ENCODE results near the gene ASMTL.
"Not testable (repeated sequence)": the region's sequence is repeated elsewhere in the genome, so short reads cannot be mapped to it uniquely, and the experiment has no call there.

The ASMTL gene

DNA sequence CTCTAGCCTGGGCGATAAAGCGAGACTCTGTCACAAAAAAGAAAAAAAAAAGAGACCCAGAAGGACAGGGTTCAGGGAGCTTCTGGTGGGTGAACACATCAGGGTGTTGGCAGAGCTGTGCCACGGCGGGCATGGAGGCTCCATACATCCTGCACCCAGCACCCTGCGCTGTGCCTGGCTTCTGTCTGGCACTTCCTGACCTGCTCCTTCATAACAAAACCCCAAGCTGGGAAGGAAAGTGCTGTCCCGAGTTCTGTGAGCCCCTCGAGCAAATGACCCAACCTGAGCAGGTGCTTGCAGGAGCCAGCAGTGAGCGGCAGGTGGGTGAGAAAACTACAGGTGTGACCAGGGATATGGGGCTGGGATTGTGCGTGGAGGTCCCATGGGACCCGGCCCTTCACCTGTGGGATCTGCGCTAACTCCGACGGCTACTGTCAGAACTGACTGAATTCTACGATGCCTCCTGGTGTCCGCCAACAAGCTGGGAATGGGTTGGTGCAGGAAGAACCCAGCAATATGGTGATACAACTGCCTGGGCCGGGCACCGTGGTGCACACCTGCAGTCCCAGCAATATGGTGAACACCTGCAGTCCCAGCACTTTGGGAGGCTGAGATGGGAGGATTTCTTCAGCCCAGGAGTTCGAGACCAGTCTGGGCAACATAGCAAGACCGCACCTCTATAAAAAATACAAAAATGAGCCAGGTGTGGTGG lies 18.9 kb downstream of the ASMTL start:
- DNase-seq (ENCODE audit: low read depth in 2 of 2): no peak

DNA sequence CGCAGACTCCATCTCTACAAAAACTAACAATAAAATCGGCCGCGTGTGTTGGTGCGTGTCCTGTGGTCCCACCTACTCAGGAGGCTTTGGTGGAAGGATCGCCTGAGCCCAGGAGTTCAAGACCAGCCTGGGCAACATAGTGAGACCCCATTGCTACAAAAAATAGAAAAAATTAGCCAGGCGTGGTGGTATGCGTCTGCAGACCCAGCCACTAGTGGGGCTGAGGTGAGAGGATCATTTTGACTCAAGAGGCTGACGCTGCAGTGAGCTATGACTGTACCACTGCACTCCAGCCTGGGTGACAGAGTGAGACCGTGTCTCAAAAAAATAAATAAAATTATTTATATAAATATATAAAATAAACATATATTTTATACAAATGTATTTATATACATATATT lies 22.3 kb downstream of the ASMTL start:
- DNase-seq (ENCODE audit: low read depth in 2 of 2): no peak

DNA sequence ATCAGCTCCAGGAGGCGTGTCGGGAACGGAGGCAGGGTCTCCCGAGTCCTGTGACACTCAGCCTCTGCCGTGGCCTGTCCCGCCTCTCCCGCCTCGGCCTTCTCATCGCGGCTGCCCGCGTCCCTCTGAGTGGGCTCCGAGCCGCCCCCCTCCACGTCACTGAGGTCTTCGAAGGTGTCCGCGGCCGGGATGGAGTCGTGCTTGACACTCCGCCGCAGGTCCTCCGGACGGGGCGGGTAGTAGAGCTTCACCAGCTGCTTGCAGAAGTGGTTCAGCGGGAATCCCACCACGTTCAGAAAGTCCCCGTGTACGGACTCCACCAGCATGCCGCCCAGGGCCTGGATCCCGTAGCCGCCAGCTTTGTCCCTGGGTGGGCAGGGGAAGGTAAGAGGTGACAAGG lies 25.0 kb downstream of the ASMTL start:
- DNase-seq (ENCODE audit: low read depth in 2 of 2): no peak

DNA sequence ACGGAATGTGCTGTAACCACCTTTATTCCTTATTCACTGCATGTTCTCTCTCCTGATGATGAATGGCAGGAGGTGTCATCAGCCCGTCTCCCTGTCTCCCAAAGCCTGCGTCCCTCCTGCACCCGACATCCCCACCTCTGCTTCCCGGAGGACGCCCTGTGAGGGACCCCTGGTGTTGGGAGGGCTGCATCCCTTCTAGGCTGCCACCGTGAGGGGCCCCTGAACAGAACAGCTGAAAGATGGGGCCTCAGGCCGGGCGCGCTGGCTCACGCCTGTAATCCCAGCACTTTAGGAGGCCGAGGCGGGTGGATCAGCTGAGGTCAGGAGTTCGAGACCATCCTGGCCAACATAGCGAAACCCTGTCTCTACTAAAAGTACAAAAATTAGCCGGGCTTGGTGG lies 26.4 kb downstream of the ASMTL start:
- not testable (repeated sequence) for DNase-seq (ENCODE audit: low read depth in 2 of 2)

DNA sequence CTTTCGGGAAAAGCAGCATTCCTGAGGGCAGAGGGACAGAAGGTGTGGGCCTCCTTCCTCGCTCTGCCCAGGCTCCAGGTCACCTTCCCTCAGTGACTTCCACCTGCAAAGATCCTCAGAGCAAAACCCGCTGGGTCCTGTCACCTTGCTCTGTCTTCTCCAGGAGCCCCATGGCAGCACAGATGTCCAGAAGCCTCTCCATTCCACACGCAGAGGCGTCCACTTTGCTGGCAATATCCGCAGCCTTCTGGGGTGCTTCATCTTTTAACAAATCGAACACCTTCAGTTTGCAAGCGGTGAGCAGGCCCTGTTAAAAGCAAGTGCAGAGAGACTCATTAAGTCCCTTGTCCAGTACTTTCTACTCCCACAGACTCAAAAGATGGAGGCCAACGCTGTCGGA lies 27.3 kb downstream of the ASMTL start:
- DNase-seq (ENCODE audit: low read depth in 2 of 2): no peak

DNA sequence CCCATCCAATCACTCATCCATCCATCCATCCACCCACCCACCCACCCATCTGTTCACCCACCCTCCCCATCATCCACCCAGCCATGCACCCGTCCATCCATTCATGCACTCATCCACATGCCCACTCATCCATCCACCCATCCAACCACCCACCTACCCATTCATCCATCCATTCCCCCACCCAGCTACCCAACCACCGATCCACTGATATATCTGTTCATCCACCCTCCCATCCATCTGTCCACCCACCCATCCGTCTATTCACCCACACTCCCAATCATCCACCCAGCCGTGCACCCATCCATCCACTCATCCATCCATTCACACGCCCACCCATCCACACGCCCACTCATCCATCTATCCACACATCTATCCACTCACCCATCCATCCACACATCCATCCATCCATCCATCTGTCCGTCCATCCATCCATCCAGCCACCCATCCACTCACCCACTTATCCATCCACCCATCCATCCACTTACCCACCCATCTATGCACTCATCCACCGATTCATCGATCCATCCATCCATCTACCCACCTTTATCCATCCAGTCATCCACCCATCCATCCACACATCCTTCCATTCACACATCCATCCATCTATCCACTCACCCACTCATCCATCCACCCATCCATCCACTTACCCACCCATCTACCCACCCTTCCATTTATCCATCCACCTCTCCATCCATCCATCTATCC lies 28.4 kb downstream of the ASMTL start:
- DNase-seq (ENCODE audit: low read depth in 2 of 2): no peak

DNA sequence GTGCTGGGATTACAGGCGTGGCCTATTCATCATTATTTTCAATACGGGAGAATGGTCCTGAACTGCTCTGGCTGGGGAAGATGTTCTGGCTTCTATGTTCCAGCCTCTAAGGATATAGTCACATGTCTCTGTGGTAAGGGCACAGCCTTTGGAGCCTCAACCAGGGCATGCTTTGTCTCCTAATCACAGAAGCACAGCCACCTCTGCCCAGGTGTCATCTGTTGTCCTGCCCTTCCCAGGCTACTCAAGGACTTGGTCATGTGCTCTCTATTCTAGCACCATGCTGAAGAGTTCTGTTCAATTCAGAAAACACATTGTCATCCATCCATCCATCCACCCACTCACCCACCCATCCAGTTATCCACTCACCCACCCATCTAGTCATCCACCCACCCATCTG lies 29.5 kb downstream of the ASMTL start:
- no peak for DNase-seq (ENCODE audit: low read depth in 2 of 2)

DNA sequence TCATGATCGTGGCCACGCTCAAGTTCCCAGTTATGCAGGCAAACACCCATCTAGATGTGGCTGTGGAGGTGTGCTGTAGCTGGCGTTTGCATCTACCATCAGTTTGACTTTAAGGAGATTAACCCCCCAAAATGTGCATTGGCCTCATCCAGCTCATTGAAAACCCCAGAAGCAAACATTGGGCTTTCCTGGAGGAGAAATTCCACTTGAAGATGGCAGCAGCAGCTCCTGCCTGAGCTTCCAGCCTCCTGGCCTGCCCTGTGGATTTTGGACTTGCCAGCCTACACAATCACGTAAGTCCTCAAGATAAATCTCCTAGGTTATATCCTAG lies 30.6 kb downstream of the ASMTL start:
- no peak for DNase-seq (ENCODE audit: low read depth in 2 of 2)

DNA sequence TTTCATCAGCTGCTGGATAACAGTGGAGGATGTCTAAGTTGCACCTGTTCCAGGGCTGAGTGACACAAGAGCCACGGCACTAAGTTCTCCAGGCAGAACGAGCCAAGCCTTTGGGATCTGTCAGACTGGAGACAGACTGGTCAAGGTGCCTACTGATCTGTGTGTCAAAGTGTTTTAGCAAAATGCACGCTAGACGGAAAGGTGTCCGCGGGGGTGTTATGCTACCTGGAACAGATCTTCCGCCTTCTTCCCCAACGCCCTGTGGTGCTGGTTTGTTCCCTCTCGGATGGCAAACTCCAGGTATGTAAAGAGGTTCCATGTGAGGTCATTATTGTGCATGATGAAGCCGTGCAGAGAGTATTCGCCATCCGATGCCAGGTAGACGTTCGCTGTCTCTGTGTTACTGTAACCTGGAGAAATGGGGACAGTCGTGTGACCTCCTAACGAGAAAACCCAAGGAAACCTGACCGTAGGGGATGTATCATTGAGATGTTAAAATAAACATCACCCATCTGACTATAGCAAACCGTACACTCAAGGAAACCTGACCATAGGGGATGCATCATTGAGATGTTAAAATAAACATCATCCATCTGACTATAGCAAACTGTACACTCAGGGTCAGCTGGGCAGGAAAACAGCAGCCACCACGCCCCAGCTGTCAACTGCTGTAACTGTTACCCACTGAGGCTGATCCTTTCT lies 31.1 kb downstream of the ASMTL start:
- DNase-seq (ENCODE audit: low read depth in 2 of 2): no peak

DNA sequence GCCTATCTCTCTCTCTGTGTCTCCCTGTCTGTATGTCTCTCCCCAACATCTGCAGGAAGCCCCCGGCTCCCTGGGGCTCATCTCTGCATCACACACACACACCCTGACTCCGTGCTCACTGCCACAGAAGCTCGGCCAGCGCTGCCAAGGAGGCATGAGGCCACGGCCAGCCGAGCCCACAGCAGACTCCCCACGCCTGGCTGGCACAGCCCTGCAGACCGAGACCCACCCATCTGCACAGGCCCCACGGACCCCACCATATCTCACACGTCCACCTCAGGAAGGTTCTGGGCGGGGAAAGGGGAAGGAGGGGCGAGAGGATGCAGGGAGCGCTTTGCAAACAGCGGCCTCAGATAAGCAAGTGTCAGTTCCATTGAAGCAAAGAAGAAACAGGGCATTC lies 32.3 kb downstream of the ASMTL start:
- DNase-seq (ENCODE audit: low read depth in 2 of 2): no peak

DNA sequence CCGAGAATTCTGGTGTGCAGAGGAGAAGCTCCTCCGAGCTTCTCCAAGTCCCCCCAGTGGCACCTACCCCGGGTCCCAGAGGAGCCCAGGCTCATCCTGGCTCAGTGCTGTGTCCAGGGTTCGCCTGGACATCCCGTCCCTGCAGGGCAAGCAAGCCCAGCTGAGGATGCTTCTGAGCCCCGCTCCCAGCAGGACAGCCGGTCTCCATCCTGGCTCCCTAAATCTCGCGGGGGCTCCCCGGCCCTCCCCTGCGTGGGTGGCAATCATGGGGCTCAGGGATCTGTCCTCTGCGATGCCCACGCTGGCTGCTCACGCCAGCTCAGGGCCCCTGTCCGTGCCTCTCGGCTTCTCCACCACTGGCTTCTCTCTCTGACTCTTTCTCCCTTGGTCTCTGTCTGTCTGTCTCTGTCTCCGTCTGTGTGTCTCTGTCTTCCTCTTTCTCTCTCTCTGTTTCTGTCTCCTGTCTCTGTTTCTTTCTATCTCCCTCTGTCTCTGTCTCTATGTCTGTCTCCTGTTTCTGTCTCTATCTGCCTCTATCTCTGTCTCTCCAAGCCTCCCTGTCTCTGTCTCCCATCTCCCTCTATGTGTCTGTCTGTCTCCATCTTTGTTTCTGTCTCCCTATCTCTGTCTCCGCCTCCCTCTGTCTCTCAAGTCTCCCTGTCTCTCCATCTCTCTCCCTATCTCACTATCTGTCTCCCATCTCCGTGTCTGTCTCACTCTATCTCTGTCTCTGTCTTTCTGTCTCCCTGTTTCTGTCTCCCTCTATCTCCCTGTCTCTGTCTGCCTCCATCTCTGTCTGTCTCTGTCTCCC lies 33.0 kb downstream of the ASMTL start:
- DNase-seq (ENCODE audit: low read depth in 2 of 2): no peak

DNA sequence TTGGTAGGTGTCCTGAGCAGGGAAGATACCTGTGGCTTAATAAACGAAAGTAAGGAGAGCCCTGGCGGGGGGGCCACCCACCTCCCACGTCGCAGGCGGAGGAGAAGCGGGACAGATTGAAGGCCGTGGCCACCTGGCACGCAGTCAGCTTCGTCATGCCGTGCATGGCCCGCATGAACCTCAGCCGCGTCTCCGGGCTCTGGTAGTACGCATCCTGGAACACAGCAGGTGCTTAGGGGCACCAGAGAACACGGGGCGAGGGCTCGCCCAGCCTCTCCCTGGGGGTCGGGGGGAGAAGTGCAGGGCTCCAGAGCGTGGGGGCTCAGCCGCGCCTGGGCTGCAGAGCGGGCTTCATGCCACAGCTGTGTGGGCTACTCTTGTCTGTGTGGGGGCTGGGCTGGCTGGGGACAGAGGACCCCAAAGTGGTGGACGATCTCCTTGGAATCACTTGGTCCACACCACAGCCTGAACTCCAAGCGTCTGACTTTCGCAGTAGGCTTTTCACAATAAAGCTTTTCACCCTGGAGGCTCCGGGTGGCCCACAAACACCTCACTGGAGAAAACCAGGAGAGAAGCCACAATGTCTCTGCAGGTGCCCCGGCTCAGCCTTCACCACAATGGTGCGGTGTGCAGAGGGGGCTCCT lies 33.7 kb downstream of the ASMTL start:
- no peak for DNase-seq (ENCODE audit: low read depth in 2 of 2)

DNA sequence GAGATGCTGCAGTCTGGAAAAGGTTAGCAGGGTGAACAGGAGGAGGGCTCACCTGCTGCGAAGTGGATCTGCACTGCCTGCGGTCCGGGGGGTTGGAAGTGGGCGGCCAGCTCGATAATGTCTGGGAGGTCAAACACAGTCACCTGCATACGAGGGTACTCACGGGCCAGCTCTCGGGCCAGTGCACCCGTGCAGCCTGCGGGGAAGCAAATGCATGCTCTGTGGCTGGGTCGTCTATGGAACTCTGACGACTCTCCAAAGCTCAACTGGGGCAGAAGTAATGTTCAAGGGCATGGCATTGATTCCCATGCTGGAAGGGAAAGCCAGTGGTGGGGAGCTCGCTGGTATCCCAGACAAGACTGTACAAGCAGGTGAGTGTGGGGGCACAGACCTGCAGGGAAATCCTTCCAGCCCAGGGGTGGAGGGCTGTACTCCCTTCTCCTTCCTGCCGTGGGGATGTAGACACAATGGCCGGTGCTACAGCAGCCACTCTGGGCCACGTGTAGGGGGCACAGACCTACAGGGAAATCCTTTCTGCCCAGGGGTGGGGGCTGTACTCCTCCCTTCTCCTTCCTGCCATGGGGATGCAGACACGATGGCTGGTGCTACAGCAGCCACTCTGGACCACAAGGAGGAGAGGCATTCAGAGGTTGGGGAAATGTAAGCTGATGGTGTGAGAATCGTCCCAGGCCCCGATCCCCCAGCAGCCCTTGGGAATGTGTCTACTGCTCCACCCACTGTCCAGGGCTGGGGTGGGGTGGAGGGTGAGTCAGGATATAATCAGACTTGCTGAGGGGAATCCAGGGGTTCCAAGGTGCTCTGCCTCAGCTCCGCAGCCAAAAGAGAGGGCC lies 34.6 kb downstream of the ASMTL start:
- no peak for DNase-seq (ENCODE audit: low read depth in 2 of 2)

DNA sequence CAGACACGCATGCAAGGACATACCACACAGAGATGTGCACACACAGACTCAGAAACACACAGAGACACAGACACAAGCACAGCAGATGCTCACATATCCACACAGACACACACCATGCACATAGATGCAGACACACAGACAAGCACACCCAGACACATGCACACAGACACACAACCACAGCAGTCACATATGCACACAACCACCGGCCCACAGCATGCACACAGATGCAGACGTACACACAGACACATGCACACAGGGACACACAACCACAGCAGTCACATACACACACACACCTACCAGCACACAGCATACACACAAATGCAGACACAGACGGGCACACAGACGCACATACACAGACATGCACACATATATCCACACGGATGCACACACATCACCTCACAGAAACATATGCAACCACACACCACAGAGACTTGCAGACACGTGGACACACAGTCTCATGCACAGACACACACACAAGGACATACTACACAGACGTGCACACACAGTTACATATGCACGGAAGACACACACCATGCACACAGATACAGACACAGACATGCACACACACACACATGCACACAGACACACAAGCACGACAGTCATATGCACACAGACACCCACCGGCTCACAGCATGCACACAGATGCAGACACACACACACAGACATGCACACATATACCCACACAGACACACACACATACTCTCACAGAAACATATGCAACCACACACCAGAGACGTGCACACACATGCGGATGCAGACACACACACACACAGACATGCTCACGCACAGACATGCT lies 35.5 kb downstream of the ASMTL start:
- no peak for DNase-seq (ENCODE audit: low read depth in 2 of 2)

DNA sequence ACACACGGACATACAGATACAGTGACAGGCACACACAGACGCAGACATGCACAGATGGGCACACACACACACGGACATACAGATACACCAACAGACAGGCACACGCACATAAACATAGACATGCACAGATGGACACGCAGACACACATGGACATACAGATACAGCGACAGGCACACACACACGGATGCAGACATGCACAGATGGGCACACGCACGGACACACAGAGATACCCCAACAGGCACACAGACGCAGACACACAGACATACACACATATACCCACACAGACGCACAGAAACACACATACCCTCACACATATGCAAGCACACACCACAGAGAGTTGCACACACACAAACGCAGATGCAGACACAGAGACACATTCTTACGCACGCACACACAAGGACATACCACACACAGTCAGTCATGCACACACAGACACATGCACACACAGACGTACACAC lies 36.4 kb downstream of the ASMTL start:
- no peak for DNase-seq (ENCODE audit: low read depth in 2 of 2)

DNA sequence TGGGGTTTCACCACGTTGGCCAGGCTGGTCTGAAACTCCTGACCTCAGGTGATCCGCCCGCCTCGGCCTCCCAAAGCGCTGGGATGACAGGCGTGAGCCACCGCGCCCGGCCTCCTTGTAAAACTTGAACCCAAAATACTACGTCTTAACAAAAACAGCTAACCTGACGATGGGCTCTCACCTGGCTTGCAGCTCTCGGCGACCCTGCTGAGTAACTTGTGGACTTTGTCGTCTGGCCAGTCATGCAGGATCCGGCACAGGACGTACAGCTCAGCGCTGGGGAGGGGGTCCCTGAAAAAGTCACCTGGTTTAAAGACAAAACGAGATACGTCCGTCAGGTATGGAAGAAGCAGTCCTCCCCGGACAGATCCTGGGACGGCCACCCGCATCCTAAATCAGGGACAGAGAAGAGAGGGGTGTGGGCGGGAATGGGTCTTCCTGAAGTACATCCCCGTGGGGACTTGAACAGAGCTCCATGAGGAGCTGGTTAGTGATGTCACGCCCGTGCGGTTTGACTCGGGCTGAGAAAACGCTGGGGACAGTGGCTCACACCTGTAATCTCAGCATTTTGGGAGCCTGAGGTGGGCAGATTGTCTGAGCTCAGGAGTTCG lies 40.1 kb downstream of the ASMTL start:
- DNase-seq (ENCODE audit: low read depth in 2 of 2): no peak

DNA sequence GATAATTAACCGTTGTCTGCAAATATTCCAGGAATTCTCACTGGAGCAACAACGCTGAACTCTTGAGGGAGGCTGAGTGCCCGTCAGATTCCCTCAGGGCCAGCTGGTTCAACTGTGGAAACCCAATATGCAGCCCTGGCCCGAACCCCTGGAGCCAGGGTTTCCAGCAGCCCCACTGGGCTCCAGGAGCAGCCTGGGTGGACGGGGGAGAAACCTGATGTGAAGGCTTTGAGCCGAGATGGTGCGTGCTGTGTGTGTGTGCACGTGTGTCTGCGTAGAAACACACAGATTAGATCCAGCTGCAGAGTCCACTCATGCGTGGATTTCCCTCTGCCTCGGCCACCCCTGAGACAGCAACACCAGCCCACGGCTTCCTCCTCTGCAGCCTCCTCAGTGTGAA lies 41.4 kb downstream of the ASMTL start:
- no peak for DNase-seq (ENCODE audit: low read depth in 2 of 2)

DNA sequence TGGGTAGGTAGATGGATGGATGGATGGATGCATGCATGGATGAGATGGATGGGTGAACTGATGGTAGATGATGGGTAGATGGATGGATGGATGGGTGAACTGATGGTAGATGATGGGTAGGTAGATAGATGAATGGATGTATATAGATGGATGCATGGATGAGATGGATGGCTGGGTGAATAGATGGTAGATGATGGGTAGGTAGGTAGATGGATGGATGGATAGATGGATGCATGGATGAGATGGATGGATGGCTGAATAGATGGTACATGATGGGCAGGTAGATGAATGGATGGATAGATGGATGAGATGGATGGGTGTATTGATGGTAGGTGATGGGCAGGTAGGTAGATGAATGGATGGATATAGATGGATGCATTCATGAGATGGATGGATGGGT lies 45.7 kb downstream of the ASMTL start:
- no peak for DNase-seq (ENCODE audit: low read depth in 2 of 2)

DNA sequence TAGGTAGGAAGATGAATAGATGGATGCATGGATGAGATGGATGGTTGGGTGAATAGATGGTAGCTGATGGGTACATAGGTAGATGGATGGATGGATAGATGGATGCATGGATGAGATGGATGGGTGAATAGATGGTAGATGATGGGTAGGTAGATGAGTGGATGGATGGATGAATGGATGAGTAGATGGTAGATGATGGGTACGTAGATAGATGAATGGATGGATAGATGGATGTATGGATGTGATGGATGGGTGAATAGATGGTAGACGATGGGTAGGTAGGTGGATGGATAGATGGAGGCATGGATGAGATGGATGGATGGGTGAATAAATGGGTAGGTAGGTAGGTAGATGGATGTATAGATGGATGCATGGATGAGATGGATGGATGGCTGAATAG lies 46.9 kb downstream of the ASMTL start:
- not testable (repeated sequence) for DNase-seq (ENCODE audit: low read depth in 2 of 2)

DNA sequence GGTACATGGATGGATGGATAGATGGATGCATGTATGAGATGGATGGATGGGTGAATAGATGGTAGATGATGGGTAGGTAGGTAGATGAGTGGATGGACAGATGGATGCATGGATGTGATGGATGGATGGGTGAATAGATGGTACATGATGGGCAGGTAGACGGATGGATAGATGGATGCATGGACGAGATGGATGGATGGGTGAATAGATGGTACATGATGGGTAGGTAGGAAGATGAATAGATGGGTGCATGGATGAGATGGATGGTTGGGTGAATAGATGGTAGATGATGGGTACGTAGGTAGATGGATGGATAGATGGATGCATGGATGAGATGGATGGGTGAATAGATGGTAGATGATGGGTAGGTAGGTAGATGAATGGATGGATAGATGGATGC lies 48.8 kb downstream of the ASMTL start:
- not testable (repeated sequence) for DNase-seq (ENCODE audit: low read depth in 2 of 2)
